Endothelial cell of umbilical vein (primary cell): ENCODE results near the gene SAMD14. TPM values are rescaled to one million over a fixed set of nuclear protein-coding genes. Genes with fewer than 3 reads are reported as not detected.

Experiments
- BruUV-seq: library from RNA; stranded (reverse); fragments of 400-500 nt; replicated peaks from 2 replicates; lab custom pipeline; 2021; lab: Mats Ljungman, UMichigan
- CTCF ChIA-PET: fragments of 300-600, 350-600 bp; sonication (Branson Sonifier 250); formaldehyde crosslinking; loops from one replicate; lab custom pipeline; 2021; ENCODE audit warnings: antibody characterized with exemption, inconsistent platforms; lab: Charles Lee
- POLR2A ChIA-PET: fragments of 300-600, 350-600 bp; sonication (Branson Sonifier 250); formaldehyde crosslinking; loops from one replicate; lab custom pipeline; 2021; ENCODE audit warnings: antibody characterized with exemption, inconsistent platforms; lab: Charles Lee
- DNase-seq: peaks from one replicate; pipeline ENCODE4 v3.0.0-alpha.2; 2011; ENCODE audit warnings: low read depth, low spot score
- FAIRE-seq: peaks from 2 replicates; lab custom pipeline; 2011; peaks lifted over from hg19 to GRCh38; lab: Jason Lieb, UNC
- H2AFZ ChIP-seq: 2 replicates; pipeline ENCODE4 v1.6.0; 2012; ENCODE audit warnings: low read depth, low read length, control low read depth, inconsistent platforms
- H3K27ac ChIP-seq: 2 replicates; pipeline ENCODE4 v1.5.1; 2011; ENCODE audit warnings: low read depth, mild to moderate bottlenecking, control low read depth, low read length, moderate library complexity; ENCODE audit not compliant: insufficient read depth
- H3K27me3 ChIP-seq, 2 experiments: 2 replicates each; pipeline versions ENCODE4 v1.6.0 to v1.6.1; 2011; ENCODE audit warnings: low read length in 2 of 2, mixed read lengths in 1 of 2; ENCODE audit not compliant: control insufficient read depth in 2 of 2, insufficient read depth in 2 of 2
- H3K36me3 ChIP-seq, 2 experiments: 2 replicates in 1 of 2; 3 replicates in 1 of 2; pipeline ENCODE4 v1.5.1; 2011; ENCODE audit warnings: low read length in 2 of 2, mild to moderate bottlenecking in 1 of 2, moderate library complexity in 1 of 2; ENCODE audit not compliant: control insufficient read depth in 2 of 2, insufficient read depth in 2 of 2; ENCODE audit errors: extremely low read depth in 1 of 2
- H3K4me1 ChIP-seq: 3 replicates; pipeline ENCODE4 v1.5.1; 2011; ENCODE audit warnings: mild to moderate bottlenecking, low read length; ENCODE audit not compliant: control insufficient read depth, insufficient read depth; ENCODE audit errors: extremely low read depth
- H3K4me2 ChIP-seq: 2 replicates; pipeline ENCODE4 v1.6.1; 2011; ENCODE audit warnings: low read length, control low read depth, mixed read lengths; ENCODE audit not compliant: insufficient read depth
- H3K4me3 ChIP-seq, 3 experiments: fragments of 200-600 bp in 1 of 3; sonication (generic), shearing (Covaris generic) in 1 of 3; replicated peaks in 1 of 3; 2 replicates each; pipeline ENCODE4 v1.5.1; 2011 to 2016; ENCODE audit warnings: control low read depth in 3 of 3, low read length in 3 of 3, mild to moderate bottlenecking in 2 of 3, inconsistent platforms in 1 of 3, low read depth in 1 of 3, moderate library complexity in 1 of 3; ENCODE audit not compliant: insufficient read depth in 1 of 3
- H3K79me2 ChIP-seq: 2 replicates; pipeline ENCODE4 v1.6.0; 2012; ENCODE audit warnings: low read length, inconsistent platforms; ENCODE audit not compliant: control insufficient read depth, insufficient read depth
- H3K9ac ChIP-seq: replicated peaks from 2 replicates; pipeline ENCODE3; 2011; ENCODE audit warnings: low read length, control low read depth; ENCODE audit not compliant: insufficient read depth; ENCODE audit errors: extremely low read depth
- H3K9me1 ChIP-seq: replicated peaks from 3 replicates; pipeline ENCODE4 v1.6.0; 2011; ENCODE audit warnings: mild to moderate bottlenecking, low read length; ENCODE audit not compliant: control insufficient read depth, insufficient read depth; ENCODE audit errors: extremely low read depth
- H3K9me3 ChIP-seq: replicated peaks from 2 replicates; pipeline ENCODE4 v1.5.1; 2012; ENCODE audit warnings: low read length, inconsistent platforms; ENCODE audit not compliant: control insufficient read depth, insufficient read depth
- H4K20me1 ChIP-seq: replicated peaks from 2 replicates; pipeline ENCODE3; 2011; ENCODE audit warnings: mild to moderate bottlenecking, low read length; ENCODE audit not compliant: control insufficient read depth, insufficient read depth; ENCODE audit errors: extremely low read depth
- CTCF ChIP-seq, 2 donors: IDR thresholded peaks; 1 replicate in 1 of 2; 2 replicates in 1 of 2; pipeline ENCODE4 v1.5.1; 2011; ENCODE audit warnings: low read length in 2 of 2, mild to moderate bottlenecking in 2 of 2, moderate library complexity in 2 of 2, control low read depth in 1 of 2, inconsistent platforms in 1 of 2, low read depth in 1 of 2; ENCODE audit not compliant: insufficient read depth in 1 of 2; ENCODE audit errors: extremely low read depth in 1 of 2
- EZH2 ChIP-seq: IDR thresholded peaks from 2 replicates; pipeline ENCODE4 v1.6.1; 2012; ENCODE audit warnings: borderline replicate concordance, low read depth, mild to moderate bottlenecking, moderate library complexity, low read length, inconsistent platforms; ENCODE audit not compliant: severe bottlenecking
- FOS ChIP-seq: IDR thresholded peaks from 2 replicates; pipeline ENCODE4 v1.6.1; 2011; ENCODE audit warnings: mild to moderate bottlenecking, low read length, moderate library complexity, borderline replicate concordance; ENCODE audit not compliant: insufficient read depth
- GATA2 ChIP-seq: IDR thresholded peaks from 2 replicates; pipeline ENCODE4 v1.7.0; 2011; ENCODE audit warnings: low read depth, mild to moderate bottlenecking, moderate library complexity, mixed read lengths, low read length; ENCODE audit not compliant: insufficient read length, insufficient read depth
- JUN ChIP-seq: IDR thresholded peaks from 2 replicates; pipeline ENCODE4 v1.6.1; 2011; ENCODE audit warnings: borderline replicate concordance, low read depth; ENCODE audit not compliant: insufficient read length, insufficient read depth
- MAX ChIP-seq: IDR thresholded peaks from 2 replicates; pipeline ENCODE4 v1.6.1; 2011; ENCODE audit not compliant: insufficient read depth, insufficient read length
- MYC ChIP-seq: IDR thresholded peaks from one replicate; pipeline ENCODE4 v1.6.1; 2011; ENCODE audit warnings: mild to moderate bottlenecking, low read depth, low read length
- POLR2A ChIP-seq: IDR thresholded peaks from 2 replicates; pipeline ENCODE4 v1.6.1; 2012; ENCODE audit warnings: low read depth, mild to moderate bottlenecking, control low read depth, low read length
- POLR2AphosphoS5 ChIP-seq: IDR thresholded peaks from 2 replicates; pipeline ENCODE4 v1.6.1; 2012; ENCODE audit warnings: low read depth, mild to moderate bottlenecking, control low read depth, low read length, moderate library complexity; ENCODE audit not compliant: insufficient read depth
- dilution Hi-C: fragments of 300-500 bp; cut with MboI; formaldehyde crosslinking; loops from one replicate; pipeline ENCODE4 v1.15.0; 2019; ENCODE audit warnings: low sequenced_read_pairs; ENCODE audit not compliant: extremely low pct_ligation_motif_present
- intact Hi-C: fragments of 100-400 bp; cut with micrococcal nuclease; formaldehyde crosslinking; loops from one replicate; pipeline ENCODE4 v1.10.0; 2022
- polyA plus RNA-seq, 4 experiments: library from polyadenylated mRNA; depleted of rRNA in 3 of 4; stranded (reverse) in 3 of 4; unstranded in 1 of 4; fragments of >200 nt; gene quantifications; 2 replicates each; pipeline versions ENCODE4 v1.2.1 to v1.2.3, GENCODE V29; 2011 to 2012; ENCODE audit warnings: missing spikeins in 1 of 4
- total RNA-seq: library from RNA; stranded (reverse); gene quantifications from 2 replicates; pipeline ENCODE4 v1.2.3, GENCODE V29; 2021

The SAMD14 gene
- total and polyA plus RNA-seq, 2 donors (not counting 3 experiments of a cell fraction or from before 2014, with no cell fraction given), result 6.8 to 15.6 TPM

GRCh38 chr17:50076591-50077235, 53.2 kb downstream of the SAMD14 start:
- no peak overlapping the region for H2AFZ ChIP-seq
- H3K4me2 ChIP-seq, result no peak overlapping the region
- no peak for DNase-seq
- H3K36me3 ChIP-seq, result peaks cover 5 to 56% of the 10 kb centered on the region in 2 experiments
- H3K79me2 ChIP-seq, result no peaks in the 10 kb centered on the region
- BruUV-seq, result no TSS peak
- H4K20me1 ChIP-seq, result no peaks in the 10 kb centered on the region
- dilution Hi-C loops, result no loop called here
- intact Hi-C loops, result no loop called here
- POLR2A ChIA-PET, result no interaction called here
- no peak for FAIRE-seq
- no peaks in the 10 kb centered on the region for H3K9me1 ChIP-seq
- no peak overlapping the region for H3K4me3 ChIP-seq
- H3K27ac ChIP-seq, result no peak overlapping the region
- CTCF ChIA-PET, result interaction anchor here (5.7 to 7.8 kb wide), 2 partner anchors 16 to 49 kb away, joined by 44 to 84 read pairs; no protein-coding TSS in a partner anchor
- no peak overlapping the region for H3K9ac ChIP-seq
- H3K4me1 ChIP-seq, result no peaks in the 10 kb centered on the region
- no peaks in the 10 kb centered on the region for H3K27me3 ChIP-seq
- TF ChIP-seq POLR2A (no peak), JUN (no peak), MAX (no peak), MYC (no peak), GATA2 (no peak), POLR2AphosphoS5 (no peak), FOS (no peak), CTCF (IDR thresholded peaks at IDR 0.05; ENCODE audit: extremely low read depth in 1 of 2, insufficient read depth in 1 of 2, low read depth in 1 of 2, low read length in 2 of 2) (no peak), EZH2 (no peak)
- no peaks in the 10 kb centered on the region for H3K9me3 ChIP-seq
